ENCODE measurements around the gene EPHX1.

GRCh38 chr1:225863167-225863566 lies 53.2 kb downstream of the EPHX1 start:
- no peak for TF ChIP-seq KDM5A (IDR thresholded peaks at IDR 0.05; ENCODE audit: low read length)
- TF ChIP-seq, protein P1, sequence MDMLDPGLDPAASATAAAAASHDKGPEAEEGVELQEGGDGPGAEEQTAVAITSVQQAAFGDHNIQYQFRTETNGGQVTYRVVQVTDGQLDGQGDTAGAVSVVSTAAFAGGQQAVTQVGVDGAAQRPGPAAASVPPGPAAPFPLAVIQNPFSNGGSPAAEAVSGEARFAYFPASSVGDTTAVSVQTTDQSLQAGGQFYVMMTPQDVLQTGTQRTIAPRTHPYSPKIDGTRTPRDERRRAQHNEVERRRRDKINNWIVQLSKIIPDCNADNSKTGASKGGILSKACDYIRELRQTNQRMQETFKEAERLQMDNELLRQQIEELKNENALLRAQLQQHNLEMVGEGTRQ (IDR thresholded peaks at IDR 0.05; ENCODE audit: low read length): no peak
- no peak for TF ChIP-seq BRCA1 (IDR thresholded peaks at IDR 0.05; ENCODE audit: low read depth, low read length)
